GM18907 (cell line): ENCODE data around the gene AKT1S1.
A peak's percentile ranks its signal among the peaks of the same experiment; 100 is the strongest.

Source experiments
- ATAC-seq: cut with Tn5 transposase; IDR thresholded peaks from one replicate; pipeline ENCODE4 v1.9.1; 2021; ENCODE audit warnings: mild to moderate bottlenecking, moderate library complexity; ENCODE audit not compliant: unreplicated experiment

Gene AKT1S1

DNA sequence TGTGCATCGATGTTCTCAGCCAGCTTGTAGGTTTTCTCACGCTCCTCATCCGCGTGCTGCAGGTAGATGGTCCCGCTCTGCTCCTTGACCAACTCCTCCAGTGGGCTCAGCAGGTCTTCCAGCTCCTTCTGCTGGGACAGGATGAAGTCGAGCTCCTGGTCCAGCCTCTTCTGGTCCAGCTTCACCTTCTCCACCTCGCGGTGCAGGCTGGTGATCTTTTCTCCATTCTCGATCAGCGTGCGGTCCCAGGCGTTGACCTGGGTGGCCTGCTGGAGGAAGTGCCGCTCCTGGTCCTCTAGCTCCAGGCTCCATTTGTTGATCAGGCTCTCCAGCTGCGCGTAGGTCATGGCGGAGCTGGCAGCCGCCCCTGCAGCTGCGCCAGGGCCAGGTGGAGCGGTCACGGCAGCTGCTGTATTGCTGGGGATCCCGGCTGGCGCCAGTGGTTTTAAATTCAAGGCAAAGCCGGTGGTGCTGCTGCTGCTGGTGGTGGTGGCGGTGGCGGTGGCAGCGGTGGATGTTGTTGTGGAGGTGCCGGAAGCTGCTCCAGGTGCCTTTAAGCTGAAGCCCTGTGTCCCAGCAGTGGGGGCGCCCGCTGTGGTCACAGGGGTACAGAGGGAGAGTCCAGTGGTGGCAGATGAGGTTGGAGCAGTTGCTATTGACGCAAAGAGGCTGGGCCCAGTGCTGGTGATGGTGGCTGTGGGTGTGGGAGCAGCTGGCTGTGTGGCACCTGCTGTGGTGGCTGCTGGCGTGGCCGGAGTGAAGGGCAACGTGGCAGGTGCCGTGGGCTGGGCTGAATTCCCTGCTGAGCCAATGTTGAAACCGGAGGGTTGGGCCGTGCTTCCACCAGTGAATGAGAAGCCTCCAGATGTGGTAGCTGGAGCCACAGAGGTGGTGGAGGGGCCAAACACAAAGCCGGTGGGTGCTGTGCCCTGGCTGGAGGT lies 31.6 kb upstream of the AKT1S1 start:
- ATAC-seq: no peak

GRCh38 chr19:49907745-49908446 lies 30.7 kb upstream of the AKT1S1 start:
- no peak for ATAC-seq

- ATAC-seq: no peak
Measured at GRCh38 chr19:49906879-49907564, 29.9 kb upstream of the AKT1S1 start.

DNA sequence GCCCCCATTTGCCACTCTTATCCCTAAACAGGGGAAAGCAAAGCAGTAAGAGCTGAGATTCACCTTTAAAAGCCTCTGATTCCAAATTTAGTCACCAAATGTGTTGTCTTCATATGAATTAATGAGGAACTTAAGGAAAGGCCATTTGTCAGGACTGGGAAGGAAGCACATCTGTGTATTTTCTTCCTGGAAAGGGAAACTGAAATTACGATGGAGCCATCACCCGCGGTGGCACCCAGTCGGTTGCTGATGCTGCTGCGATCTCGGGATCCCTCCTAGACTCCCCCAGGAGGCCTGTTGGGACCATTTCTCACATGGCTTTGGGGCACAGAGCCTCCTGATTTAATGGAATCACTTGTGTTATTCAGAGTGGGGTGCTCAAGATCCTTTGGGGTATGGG lies 27.0 kb upstream of the AKT1S1 start:
- no peak for ATAC-seq

- peak; percentile 61 for ATAC-seq
Measured at GRCh38 chr19:49896863-49897621, 19.9 kb upstream of the AKT1S1 start, which contains the start of gene IL4I1. IL4I1 (minus strand) TSS chr19:49896887; CDS start chr19:49896160, 727 bp downstream.

DNA sequence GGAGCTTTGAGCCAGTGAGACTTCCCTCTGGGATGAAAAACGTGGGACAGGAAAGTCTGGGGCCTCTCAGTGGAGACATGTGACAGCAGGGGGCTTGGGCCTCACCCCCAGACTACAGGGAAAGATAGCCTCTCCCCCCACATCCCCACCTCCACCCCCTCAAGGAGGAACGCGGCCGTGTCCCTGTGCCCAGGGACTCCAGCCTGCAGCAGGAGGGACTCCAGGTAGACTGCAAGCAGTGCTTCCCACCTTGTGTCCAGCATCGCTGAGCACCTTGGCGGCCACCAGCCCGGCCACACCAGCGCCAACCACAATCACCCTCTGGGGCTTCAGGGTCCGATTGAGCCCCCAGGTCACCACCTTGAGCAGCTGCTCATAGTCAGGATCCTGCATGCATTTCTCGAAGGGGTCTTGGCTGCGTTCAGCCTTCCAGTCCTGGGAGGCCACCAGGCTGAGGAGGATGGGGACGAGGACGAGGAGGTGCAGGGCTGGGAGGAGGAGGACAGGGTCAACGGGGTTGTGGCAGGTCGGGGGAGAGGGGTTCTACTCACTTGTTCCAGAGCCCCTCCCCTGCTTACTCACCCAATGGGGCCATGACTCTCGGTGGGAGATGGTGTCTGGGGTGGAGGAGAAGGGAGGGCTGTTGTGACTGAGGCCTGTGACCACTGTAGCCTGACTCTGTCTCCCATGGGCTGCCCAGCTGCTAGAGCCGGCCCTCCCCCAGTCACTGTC lies 18.6 kb upstream of the AKT1S1 start:
- ATAC-seq: no peak

DNA sequence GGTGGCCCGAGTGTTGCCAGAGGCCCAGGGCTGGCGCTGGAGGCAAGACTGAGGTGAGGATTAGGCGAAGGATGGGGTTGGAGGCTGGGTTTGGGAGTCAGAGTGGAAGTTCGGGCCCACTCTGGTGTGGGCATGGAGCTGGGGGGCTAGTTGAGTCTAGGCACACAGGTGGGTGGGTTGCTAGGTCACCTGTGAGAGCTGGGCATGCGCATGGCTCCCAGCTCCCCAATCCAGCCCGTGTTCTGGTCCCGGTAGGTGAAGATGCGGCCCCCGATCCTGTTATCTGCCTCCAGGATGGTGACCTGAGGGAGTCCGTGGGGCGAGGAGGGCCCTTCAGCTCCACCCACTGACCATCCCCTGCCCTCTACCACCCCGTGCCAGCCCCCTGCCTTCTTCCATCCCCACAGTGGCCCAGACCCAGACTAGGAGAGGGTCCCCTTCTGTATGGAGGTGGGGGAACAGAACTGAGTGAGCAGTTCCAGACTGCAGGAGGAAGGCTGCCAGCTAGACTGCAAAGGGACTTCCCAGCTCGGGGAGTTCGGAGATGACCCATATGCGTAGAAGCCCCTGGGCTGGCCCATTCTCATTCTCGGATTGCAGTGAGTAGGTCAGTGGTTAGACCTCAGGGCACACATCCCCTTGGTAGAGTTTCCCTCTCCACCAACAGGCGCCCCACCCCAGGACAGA lies 17.9 kb upstream of the AKT1S1 start:
- peak; percentile 31 for ATAC-seq

- no peak for ATAC-seq
Measured at GRCh38 chr19:49894011-49894664, 17.0 kb upstream of the AKT1S1 start.

- ATAC-seq: no peak
Measured at GRCh38 chr19:49892716-49893115, 15.6 kb upstream of the AKT1S1 start.

DNA sequence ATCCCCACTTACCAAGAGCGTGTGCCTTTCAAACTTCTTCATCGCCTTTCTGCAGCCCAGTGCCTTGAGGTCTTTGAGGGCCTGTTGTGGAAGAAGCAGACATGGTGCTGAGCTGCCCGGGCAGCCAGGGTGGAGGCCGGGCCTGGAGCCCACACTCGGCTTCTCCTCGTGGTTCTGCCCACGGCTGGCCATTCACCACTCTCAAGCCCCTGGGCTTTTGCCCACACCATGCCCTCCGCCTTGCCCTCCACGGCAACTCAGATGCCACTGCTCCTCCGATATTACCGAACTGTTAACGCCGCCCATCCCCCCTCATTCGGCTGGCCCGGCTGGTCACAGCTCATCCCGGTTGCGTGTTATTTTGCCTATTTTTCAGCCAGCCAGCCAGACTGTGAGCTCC lies 14.2 kb upstream of the AKT1S1 start:
- ATAC-seq: no peak

GRCh38 chr19:49890349-49891311 lies 13.5 kb upstream of the AKT1S1 start:
- ATAC-seq: no peak

DNA sequence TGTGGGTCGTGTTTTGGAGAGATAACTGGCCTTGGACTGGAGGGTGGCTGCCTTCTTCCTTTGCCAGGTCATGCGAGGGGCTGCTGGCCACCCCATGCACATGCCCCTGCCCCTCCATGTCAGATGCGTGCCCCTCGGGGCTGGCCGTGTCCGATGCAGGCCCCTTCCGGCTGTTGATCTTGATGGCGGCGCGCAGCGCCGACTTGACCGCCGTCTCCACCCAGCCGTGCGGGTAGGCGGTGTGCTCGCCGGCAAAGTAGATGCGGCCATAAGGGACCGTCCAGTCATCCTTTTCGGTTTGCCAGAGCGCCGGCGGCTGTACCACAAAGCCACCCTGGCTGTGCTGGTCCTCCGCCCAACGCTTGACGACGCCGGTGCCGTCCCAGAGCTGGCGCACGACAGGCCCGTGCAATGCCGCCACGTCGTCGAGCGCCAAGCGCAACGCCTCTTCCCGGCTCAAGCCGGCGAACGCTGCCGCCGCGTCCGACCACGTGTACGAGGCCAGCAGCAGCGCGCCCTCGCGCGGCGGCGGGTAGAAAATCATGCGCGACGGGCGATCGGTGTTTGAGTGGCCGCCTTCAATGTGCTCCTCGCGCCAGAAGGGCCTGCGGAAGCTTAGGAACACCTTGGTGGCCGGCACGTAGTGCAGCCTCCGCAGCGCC lies 12.7 kb upstream of the AKT1S1 start:
- no peak for ATAC-seq

- no peak for ATAC-seq
Measured at GRCh38 chr19:49889038-49889686, 12.0 kb upstream of the AKT1S1 start.

DNA sequence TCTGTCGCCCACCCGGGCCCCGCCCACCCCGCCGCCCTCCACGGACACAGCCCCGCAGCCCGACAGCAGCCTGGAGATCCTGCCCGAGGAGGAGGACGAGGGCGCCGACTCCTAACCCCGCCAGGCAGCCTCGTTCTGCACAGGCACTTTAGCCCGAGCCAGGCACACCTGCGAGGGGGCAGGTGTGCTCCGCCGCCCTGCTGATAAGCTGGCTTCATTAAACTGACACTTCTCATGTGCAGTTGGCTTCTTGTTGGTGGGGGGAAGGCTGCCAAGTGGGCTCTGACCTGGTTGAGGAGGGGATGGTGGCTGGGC lies 11.3 kb upstream of the AKT1S1 start:
- ATAC-seq: no peak

DNA sequence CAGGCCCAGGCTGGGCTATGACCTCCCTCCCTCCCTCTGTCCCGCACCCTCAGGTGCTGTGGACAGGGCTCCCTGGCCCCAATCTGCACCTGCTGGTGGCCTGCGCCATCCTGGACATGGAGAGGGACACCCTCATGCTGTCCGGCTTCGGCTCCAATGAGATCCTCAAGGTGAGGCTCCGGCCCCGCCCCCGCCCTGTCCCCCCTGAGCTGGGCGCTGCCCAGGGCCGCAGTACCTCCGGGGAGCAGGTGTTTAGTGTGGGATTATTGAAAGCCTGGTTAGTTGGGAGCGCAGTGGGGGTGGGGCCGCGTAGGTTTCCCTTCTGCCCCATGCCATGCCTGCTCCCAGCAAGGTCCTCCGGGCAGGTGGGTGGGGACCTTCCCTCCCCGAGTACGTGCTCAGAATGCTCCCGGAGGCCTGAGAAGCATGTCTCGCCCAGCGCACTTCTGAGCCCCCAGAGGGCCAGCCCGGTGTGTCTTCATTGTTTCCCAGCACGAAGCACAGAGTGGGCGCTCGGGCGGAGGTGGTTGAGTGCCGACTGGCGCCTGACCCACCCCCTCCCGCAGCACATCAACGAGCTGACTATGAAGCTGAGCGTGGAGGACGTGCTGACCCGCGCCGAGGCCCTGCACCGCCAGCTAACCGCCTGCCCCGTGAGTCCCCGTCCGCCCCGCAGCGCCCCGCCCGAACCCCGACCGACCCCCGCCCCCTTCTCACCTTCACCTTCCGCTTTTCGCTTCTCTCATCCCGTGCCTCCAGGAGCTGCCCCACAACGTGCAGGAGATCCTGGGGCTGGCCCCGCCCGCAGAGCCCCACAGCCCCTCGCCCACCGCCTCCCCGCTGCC lies 10.7 kb upstream of the AKT1S1 start:
- ATAC-seq: no peak

DNA sequence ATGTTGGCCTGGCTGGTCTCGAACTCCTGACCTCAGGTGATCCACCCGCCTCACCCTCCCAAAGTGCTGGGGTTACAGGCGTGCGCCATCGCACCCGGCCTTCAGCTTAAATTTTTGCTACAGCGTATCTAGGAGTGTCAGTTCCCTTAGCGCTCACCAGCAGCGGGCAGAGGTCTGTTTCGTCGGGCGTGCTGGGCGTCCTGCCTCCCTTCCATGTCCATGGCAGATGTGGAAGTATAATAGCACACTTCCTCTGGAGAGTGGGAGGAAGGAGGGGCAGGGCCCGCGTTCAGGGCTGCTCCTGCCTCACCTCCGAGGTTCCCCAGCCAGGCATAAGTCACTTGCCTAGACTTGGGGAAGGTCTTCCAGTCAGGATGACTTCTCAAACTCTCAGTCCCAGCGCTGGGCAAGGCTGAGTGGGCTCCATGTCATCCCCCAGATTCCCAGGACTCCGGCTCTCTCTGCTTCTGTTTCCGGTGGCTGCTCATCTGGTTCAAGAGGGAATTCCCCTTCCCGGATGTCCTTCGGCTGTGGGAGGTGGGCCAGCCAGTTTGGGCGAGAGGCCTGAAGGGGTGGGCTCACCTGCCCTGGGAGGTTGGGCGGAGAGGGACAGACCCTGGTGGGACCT lies 10.0 kb upstream of the AKT1S1 start:
- ATAC-seq: no peak
